PFSK-1 (cell line): ENCODE measurements around the gene GPR176.

Source experiments
- FOXP2 ChIP-seq: optimal IDR thresholded peaks from 2 replicates; pipeline ENCODE3; 2011; ENCODE audit warnings: borderline replicate concordance, control low read depth, inconsistent platforms; ENCODE audit not compliant: insufficient read depth; ENCODE audit errors: extremely low read length, extremely low read depth
- POLR2AphosphoS5 ChIP-seq: IDR thresholded peaks from 2 replicates; pipeline ENCODE4 v1.6.1; 2012; ENCODE audit warnings: low read depth, mild to moderate bottlenecking, control low read depth, low read length, moderate library complexity
- REST ChIP-seq, 2 experiments: IDR thresholded peaks; 2 replicates each; pipeline versions ENCODE4 v1.6.1 to v1.8.0; 2011 to 2012; ENCODE audit warnings: low read depth in 2 of 2, low read length in 2 of 2, control low read depth in 1 of 2, inconsistent platforms in 1 of 2, mild to moderate bottlenecking in 1 of 2, moderate library complexity in 1 of 2; ENCODE audit not compliant: insufficient read depth in 1 of 2
- SIN3A ChIP-seq: IDR thresholded peaks from 2 replicates; pipeline ENCODE4 v1.6.1; 2012; ENCODE audit warnings: mild to moderate bottlenecking, low read length, moderate library complexity, borderline replicate concordance; ENCODE audit not compliant: insufficient read depth
- TAF1 ChIP-seq: IDR thresholded peaks from 2 replicates; pipeline ENCODE4 v1.6.1; 2012; ENCODE audit warnings: low read length, control low read depth, borderline replicate concordance; ENCODE audit not compliant: insufficient read depth

Gene GPR176

GRCh38 chr15:39859636-39860035 is 60.4 kb downstream of the GPR176 start:
- no peak for TF ChIP-seq TAF1
- no peak for TF ChIP-seq REST (IDR thresholded peaks at IDR 0.05; ENCODE audit: insufficient read depth in 1 of 2, low read depth in 2 of 2, low read length in 2 of 2)
- no peak for TF ChIP-seq POLR2AphosphoS5
- TF ChIP-seq SIN3A, result no peak

GRCh38 chr15:39857132-39857531 is 62.9 kb downstream of the GPR176 start:
- TF ChIP-seq SIN3A (no peak), FOXP2 (no peak), REST (IDR thresholded peaks at IDR 0.05; ENCODE audit: insufficient read depth in 1 of 2, low read depth in 2 of 2, low read length in 2 of 2) (no peak), POLR2AphosphoS5 (no peak)

DNA sequence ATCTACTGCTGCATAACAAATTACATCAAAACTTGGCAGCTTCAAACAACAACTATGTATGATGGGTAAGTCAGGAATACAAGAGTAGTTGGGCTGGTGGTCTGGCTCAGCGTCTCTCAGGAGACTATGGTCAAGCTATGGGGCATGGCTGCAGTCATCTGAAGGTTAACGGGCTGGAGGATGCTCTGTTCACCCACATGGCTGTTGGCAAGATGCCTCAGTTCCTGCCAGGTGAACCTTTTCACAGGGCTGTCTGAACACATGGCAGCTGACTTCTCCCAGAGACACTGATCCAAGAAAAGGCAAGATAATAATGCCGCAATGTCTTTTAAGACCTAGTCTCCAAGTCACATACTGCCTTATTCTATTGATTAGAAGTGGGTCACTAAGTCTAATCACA is 63.7 kb downstream of the GPR176 start:
- no peak for TF ChIP-seq POLR2AphosphoS5
- TF ChIP-seq REST (IDR thresholded peaks at IDR 0.05; ENCODE audit: insufficient read depth in 1 of 2, low read depth in 2 of 2, low read length in 2 of 2), result no peak
- no peak for TF ChIP-seq FOXP2
- no peak for TF ChIP-seq SIN3A
- no peak for TF ChIP-seq TAF1

- TF ChIP-seq FOXP2 (no peak), SIN3A (no peak), POLR2AphosphoS5 (no peak), TAF1 (no peak), REST (IDR thresholded peaks at IDR 0.05; ENCODE audit: insufficient read depth in 1 of 2, low read depth in 2 of 2, low read length in 2 of 2) (no peak)
Observed at GRCh38 chr15:39855400-39855799, 64.7 kb downstream of the GPR176 start.

GRCh38 chr15:39854161-39854560 is 65.9 kb downstream of the GPR176 start:
- TF ChIP-seq FOXP2 (no peak), SIN3A (no peak), REST (IDR thresholded peaks at IDR 0.05; ENCODE audit: insufficient read depth in 1 of 2, low read depth in 2 of 2, low read length in 2 of 2) (no peak), POLR2AphosphoS5 (no peak), TAF1 (no peak)
